MCF 10A (cell line): ENCODE results near the gene CCDC93. TPM values are rescaled to one million over a fixed set of nuclear protein-coding genes. Genes with fewer than 3 reads are reported as not detected.
"Not testable (repeated sequence)": the region's sequence is repeated elsewhere in the genome, so short reads cannot be mapped to it uniquely, and the experiment has no call there.

Source experiments
- BruUV-seq: library from RNA; stranded (reverse); fragments of 400-500 nt; replicated peaks from 2 replicates; lab custom pipeline; 2021; lab: Mats Ljungman, UMichigan
- CTCF ChIA-PET: fragments of 300-600 bp; sonication (Branson Sonifier 250); formaldehyde crosslinking; extraction: SDS; loops from one replicate; lab custom pipeline; 2021; ENCODE audit warnings: antibody characterized with exemption, inconsistent platforms; lab: Yijun Ruan, JAX
- POLR2A ChIA-PET: fragments of 300-600, 350-650 bp; sonication (Branson Sonifier 250); formaldehyde crosslinking; extraction: SDS; loops from one replicate; lab custom pipeline; 2020; ENCODE audit warnings: antibody characterized with exemption, inconsistent platforms; lab: Yijun Ruan, JAX
- DNase-seq: peaks from one replicate; pipeline ENCODE4 v3.0.0-alpha.2; 2018; ENCODE audit not compliant: unreplicated experiment
- H3K27ac Mint-ChIP-seq: one replicate; pipeline ENCODE4 v1.8.0; 2022; ENCODE audit warnings: mild to moderate bottlenecking, low read depth, mixed read lengths; ENCODE audit not compliant: unreplicated experiment
- H3K27me3 Mint-ChIP-seq: one replicate; pipeline ENCODE4 v1.8.0; 2022; ENCODE audit warnings: mixed read lengths; ENCODE audit not compliant: insufficient read depth, unreplicated experiment
- H3K36me3 Mint-ChIP-seq: one replicate; pipeline ENCODE4 v1.8.0; 2022; ENCODE audit warnings: mild to moderate bottlenecking, moderate library complexity, mixed read lengths; ENCODE audit not compliant: insufficient read depth, unreplicated experiment
- H3K4me1 Mint-ChIP-seq: one replicate; pipeline ENCODE4 v1.8.0; 2022; ENCODE audit warnings: mixed read lengths; ENCODE audit not compliant: insufficient read depth, unreplicated experiment
- H3K4me3 Mint-ChIP-seq: one replicate; pipeline ENCODE4 v1.8.0; 2022; ENCODE audit warnings: mild to moderate bottlenecking, moderate library complexity, mixed read lengths; ENCODE audit not compliant: unreplicated experiment
- H3K9me3 Mint-ChIP-seq: one replicate; pipeline ENCODE4 v1.8.0; 2022; ENCODE audit warnings: mixed read lengths; ENCODE audit not compliant: unreplicated experiment
- intact Hi-C: fragments of 100-400 bp; cut with micrococcal nuclease; formaldehyde crosslinking; loops from 2 replicates; pipeline ENCODE4 v1.14.1; 2022
- total RNA-seq: library from RNA; stranded (reverse); gene quantifications from 2 replicates; pipeline ENCODE4 v1.2.3, GENCODE V29; 2022
- TF ChIP-seq, protein P1 (sequence below): fragments of 200-600 bp; IDR thresholded peaks from one replicate; pipeline ENCODE4 v1.8.0; 2022; ENCODE audit warnings: antibody characterized with exemption, mild to moderate bottlenecking; ENCODE audit not compliant: unreplicated experiment

CCDC93 gene
- total RNA-seq, 1 experiment from 2014 or later: 37.8 TPM

DNA sequence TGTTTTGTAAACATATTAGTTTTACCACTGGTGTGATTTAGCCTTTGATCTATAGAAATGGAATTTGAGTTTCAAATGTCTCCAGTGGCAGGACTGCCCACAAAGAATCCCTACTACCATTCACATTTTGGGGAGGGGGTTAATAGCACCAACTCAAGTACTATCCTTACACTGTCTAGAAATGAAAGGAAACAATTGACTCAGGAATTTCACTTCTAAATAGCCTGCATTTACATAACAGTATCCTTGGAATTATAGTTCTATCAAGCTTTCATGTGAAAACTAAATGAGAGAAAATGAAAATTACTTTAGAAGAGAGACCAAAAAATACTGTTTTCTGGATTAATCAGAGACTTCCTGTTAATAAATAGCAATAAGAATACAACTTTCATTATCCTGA lies 7.5 kb upstream of the CCDC93 start:
- H3K4me1 Mint-ChIP-seq: peaks cover 6% of the 10 kb centered on the region
- CTCF ChIA-PET: interaction anchor here (1.7 kb wide), 1 partner anchor 11 kb away, joined by 10 read pairs; no protein-coding TSS in a partner anchor

DNA sequence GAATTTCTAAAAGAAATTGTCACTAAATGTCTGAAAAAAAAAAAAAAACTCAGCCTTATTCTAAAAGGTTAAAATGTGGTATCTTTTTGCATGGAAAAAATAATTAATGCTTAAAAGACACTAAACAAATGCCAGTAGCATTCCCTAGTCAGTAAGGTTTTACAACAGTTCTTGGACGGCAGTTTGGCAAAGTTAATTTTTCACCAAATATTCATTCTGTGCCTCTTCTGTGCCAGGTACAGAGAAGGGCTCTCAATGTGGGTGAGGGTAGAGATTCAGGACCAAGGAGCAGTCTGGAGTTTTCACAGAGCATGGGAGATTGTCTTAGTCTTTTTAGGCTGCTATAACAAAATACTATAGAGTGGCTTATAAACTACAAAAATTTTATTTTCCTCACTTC lies 6.0 kb upstream of the CCDC93 start:
- H3K36me3 Mint-ChIP-seq: no peaks in the 10 kb centered on the region
- H3K27ac Mint-ChIP-seq: no peak overlapping the region
- TF ChIP-seq, protein P1, sequence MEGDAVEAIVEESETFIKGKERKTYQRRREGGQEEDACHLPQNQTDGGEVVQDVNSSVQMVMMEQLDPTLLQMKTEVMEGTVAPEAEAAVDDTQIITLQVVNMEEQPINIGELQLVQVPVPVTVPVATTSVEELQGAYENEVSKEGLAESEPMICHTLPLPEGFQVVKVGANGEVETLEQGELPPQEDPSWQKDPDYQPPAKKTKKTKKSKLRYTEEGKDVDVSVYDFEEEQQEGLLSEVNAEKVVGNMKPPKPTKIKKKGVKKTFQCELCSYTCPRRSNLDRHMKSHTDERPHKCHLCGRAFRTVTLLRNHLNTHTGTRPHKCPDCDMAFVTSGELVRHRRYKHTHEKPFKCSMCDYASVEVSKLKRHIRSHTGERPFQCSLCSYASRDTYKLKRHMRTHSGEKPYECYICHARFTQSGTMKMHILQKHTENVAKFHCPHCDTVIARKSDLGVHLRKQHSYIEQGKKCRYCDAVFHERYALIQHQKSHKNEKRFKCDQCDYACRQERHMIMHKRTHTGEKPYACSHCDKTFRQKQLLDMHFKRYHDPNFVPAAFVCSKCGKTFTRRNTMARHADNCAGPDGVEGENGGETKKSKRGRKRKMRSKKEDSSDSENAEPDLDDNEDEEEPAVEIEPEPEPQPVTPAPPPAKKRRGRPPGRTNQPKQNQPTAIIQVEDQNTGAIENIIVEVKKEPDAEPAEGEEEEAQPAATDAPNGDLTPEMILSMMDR: no peak
- intact Hi-C loops: no loop called here
- H3K4me3 Mint-ChIP-seq: no peak overlapping the region
- ChIA-PET POLR2A (no interaction called here), CTCF (no interaction called here)
- H3K4me1 Mint-ChIP-seq: peaks cover 6% of the 10 kb centered on the region
- no peaks in the 10 kb centered on the region for H3K9me3 Mint-ChIP-seq
- no TSS peak for BruUV-seq
- no peak for DNase-seq
- peaks cover 21% of the 10 kb centered on the region for H3K27me3 Mint-ChIP-seq

More for the DNA sequence above, 7.5 kb upstream of the CCDC93 start:
- Mint-ChIP-seq H3K27ac (no peak overlapping the region), H3K9me3 (no peaks in the 10 kb centered on the region), H3K4me3 (no peak overlapping the region), H3K36me3 (no peaks in the 10 kb centered on the region), H3K27me3 (peaks cover 22% of the 10 kb centered on the region)
- POLR2A ChIA-PET: no interaction called here
- no TSS peak for BruUV-seq
- DNase-seq: no peak
- intact Hi-C loops: no loop called here
- TF ChIP-seq, protein P1: no peak

DNA sequence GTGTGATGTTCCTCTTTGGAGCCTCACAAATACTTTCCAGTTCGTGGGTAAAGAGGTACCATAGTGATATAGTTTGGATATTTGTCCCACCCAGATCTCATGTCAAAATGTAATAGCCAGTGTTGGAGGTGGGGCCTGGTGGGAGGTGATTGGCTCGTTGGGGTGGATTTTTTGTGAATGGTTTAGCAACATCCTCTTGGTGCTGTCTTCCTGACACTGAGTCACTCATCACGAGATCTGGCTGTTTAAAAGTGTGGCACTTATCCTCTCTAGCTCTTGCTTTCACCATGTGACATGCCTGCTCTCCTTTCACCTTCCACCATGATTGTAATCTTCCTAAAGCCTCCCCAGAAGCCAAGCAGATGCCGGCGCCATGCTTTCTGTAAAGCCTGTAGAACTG lies 3.0 kb upstream of the CCDC93 start:
- no peaks in the 10 kb centered on the region for H3K36me3 Mint-ChIP-seq
- no peak overlapping the region for H3K4me3 Mint-ChIP-seq
- peaks cover 11% of the 10 kb centered on the region for H3K27me3 Mint-ChIP-seq
- no peaks in the 10 kb centered on the region for H3K9me3 Mint-ChIP-seq
- TF ChIP-seq, protein P1: no peak
- H3K27ac Mint-ChIP-seq: no peak overlapping the region
- ChIA-PET POLR2A (no interaction called here), CTCF (interaction anchor here (1.2 to 5.3 kb wide), 3 partner anchors 14 to 45 kb away, joined by 3 to 51 read pairs (median 12); no protein-coding TSS in a partner anchor)
- no TSS peak for BruUV-seq
- peaks cover 16% of the 10 kb centered on the region for H3K4me1 Mint-ChIP-seq
- DNase-seq: peak; percentile 25
- intact Hi-C loops: no loop called here

DNA sequence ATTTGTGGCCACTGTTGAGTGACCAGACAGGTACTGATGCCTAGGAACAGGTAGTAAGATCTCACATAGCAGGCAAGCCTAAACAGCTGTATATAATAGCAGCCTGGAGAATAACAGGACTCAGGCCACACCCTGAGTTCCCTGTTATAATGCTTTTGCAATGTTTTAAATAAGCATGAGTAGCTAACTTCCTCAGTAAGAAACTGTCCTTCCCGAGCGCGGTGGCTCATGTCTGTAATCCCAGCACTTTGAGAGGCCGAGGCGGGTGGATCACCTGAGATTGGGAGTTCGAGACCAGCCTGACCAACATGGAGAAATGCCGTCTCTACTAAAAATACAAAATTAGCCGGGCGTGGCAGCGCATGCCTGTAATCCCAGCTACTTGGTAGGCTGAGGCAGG lies 1.9 kb upstream of the CCDC93 start:
- intact Hi-C loops, H3K4me3 Mint-ChIP-seq, BruUV-seq, H3K36me3 Mint-ChIP-seq, H3K9me3 Mint-ChIP-seq, DNase-seq, H3K27ac Mint-ChIP-seq, H3K27me3 Mint-ChIP-seq: not testable (repeated sequence)
- ChIA-PET CTCF (interaction anchor here (1.3 to 5.3 kb wide), 3 partner anchors 12 to 46 kb away, joined by 9 to 51 read pairs (median 12); no protein-coding TSS in a partner anchor), POLR2A (interaction anchor here (0.9 to 2.7 kb wide), 3 partner anchors 17 to 36 kb away, joined by 3 to 15 read pairs (median 10); no protein-coding TSS in a partner anchor)
- peaks cover 25% of the 10 kb centered on the region for H3K4me1 Mint-ChIP-seq
